Osteoblast (primary cell): ENCODE data around the gene TEX22. TPM values are rescaled to one million over a fixed set of nuclear protein-coding genes. Genes with fewer than 3 reads are reported as not detected.

Source experiments
- DNase-seq: peaks from one replicate; pipeline ENCODE4 v3.0.0; 2011; ENCODE audit warnings: low spot score, mixed read lengths; ENCODE audit not compliant: insufficient read length; ENCODE audit errors: missing footprints
- H2AFZ ChIP-seq: 2 replicates; pipeline ENCODE4 v1.6.0; 2011; ENCODE audit warnings: mild to moderate bottlenecking, low read length
- H3K27ac ChIP-seq: 2 replicates; pipeline ENCODE4 v1.5.1; 2011; ENCODE audit warnings: mild to moderate bottlenecking, low read depth, low read length, moderate library complexity
- H3K27me3 ChIP-seq: 2 replicates; pipeline ENCODE4 v1.6.0; 2012; ENCODE audit warnings: mild to moderate bottlenecking, control low read depth, inconsistent platforms, low read length, moderate library complexity; ENCODE audit not compliant: insufficient read depth
- H3K36me3 ChIP-seq: 2 replicates; pipeline ENCODE4 v1.5.1; 2011; ENCODE audit warnings: mild to moderate bottlenecking, low read length, control low read depth, moderate library complexity; ENCODE audit not compliant: insufficient read depth
- H3K4me1 ChIP-seq: 2 replicates; pipeline ENCODE4 v1.5.1; 2011; ENCODE audit warnings: mild to moderate bottlenecking, low read length, control low read depth, moderate library complexity; ENCODE audit not compliant: insufficient read depth
- H3K4me2 ChIP-seq: 2 replicates; pipeline ENCODE4 v1.6.0; 2011; ENCODE audit warnings: mild to moderate bottlenecking, low read length; ENCODE audit not compliant: insufficient read depth
- H3K4me3 ChIP-seq: fragments of 200-600 bp; sonication (generic); 3 replicates; pipeline ENCODE4 v1.5.1; 2012; ENCODE audit warnings: mild to moderate bottlenecking, low read length, inconsistent platforms; ENCODE audit not compliant: insufficient read depth
- H3K79me2 ChIP-seq: 2 replicates; pipeline ENCODE4 v1.6.0; 2012; ENCODE audit warnings: mild to moderate bottlenecking, low read length, control low read depth, inconsistent platforms; ENCODE audit not compliant: insufficient read depth
- H3K9me3 ChIP-seq: 2 replicates; pipeline ENCODE4 v1.5.1; 2011; ENCODE audit warnings: low read depth, low read length, control low read depth
- H4K20me1 ChIP-seq: 2 replicates; pipeline ENCODE4 v1.6.0; 2012; ENCODE audit warnings: mild to moderate bottlenecking, low read length, control low read depth; ENCODE audit not compliant: insufficient read depth
- CTCF ChIP-seq: IDR thresholded peaks from 2 replicates; pipeline ENCODE4 v1.5.1; 2011; ENCODE audit warnings: mild to moderate bottlenecking, low read depth, low read length, moderate library complexity; ENCODE audit errors: extremely low read depth
- total RNA-seq: library from RNA; depleted of rRNA; stranded (reverse); fragments of >200 nt; gene quantifications from 2 replicates; pipeline ENCODE4 v1.2.3, GENCODE V29; 2012

TEX22 gene
- total RNA-seq, 1 donor, result under 0.01 TPM

GRCh38 chr14:105399466-105399775 is 1.1 kb downstream of the TEX22 start:
- peaks cover 3% of the 10 kb centered on the region for H3K9me3 ChIP-seq
- H4K20me1 ChIP-seq, result no peaks in the 10 kb centered on the region
- H3K4me3 ChIP-seq, result peak overlapping the region; percentile 81
- H3K4me1 ChIP-seq, result peaks cover 10% of the 10 kb centered on the region
- no peak for DNase-seq
- H3K79me2 ChIP-seq, result peaks cover 13% of the 10 kb centered on the region
- peak overlapping the region; percentile 86 for H3K4me2 ChIP-seq
- TF ChIP-seq CTCF, result no peak
- H2AFZ ChIP-seq, result no peak overlapping the region
- no peak overlapping the region for H3K27ac ChIP-seq
- no peaks in the 10 kb centered on the region for H3K27me3 ChIP-seq
- H3K36me3 ChIP-seq, result peaks cover 12% of the 10 kb centered on the region

GRCh38 chr14:105400016-105400415 is 1.7 kb downstream of the TEX22 start:
- no peak for TF ChIP-seq CTCF
- H4K20me1 ChIP-seq, result no peaks in the 10 kb centered on the region
- peaks cover 5% of the 10 kb centered on the region for H3K9me3 ChIP-seq
- H3K27me3 ChIP-seq, result no peaks in the 10 kb centered on the region
- H3K4me2 ChIP-seq, result no peak overlapping the region
- peaks cover 10% of the 10 kb centered on the region for H3K4me1 ChIP-seq
- no peak overlapping the region for H3K27ac ChIP-seq
- H3K79me2 ChIP-seq, result peaks cover 13% of the 10 kb centered on the region
- DNase-seq, result no peak
- H3K4me3 ChIP-seq, result no peak overlapping the region
- no peak overlapping the region for H2AFZ ChIP-seq
- H3K36me3 ChIP-seq, result peaks cover 12% of the 10 kb centered on the region

GRCh38 chr14:105401699-105402098 is 3.4 kb downstream of the TEX22 start:
- Histone ChIP-seq H2AFZ (no peak overlapping the region), H4K20me1 (no peaks in the 10 kb centered on the region), H3K4me1 (peaks cover 10% of the 10 kb centered on the region), H3K4me3 (no peak overlapping the region), H3K4me2 (no peak overlapping the region), H3K9me3 (peaks cover 5% of the 10 kb centered on the region), H3K27me3 (no peaks in the 10 kb centered on the region), H3K79me2 (peaks cover 13% of the 10 kb centered on the region), H3K36me3 (peaks cover 12% of the 10 kb centered on the region), H3K27ac (no peak overlapping the region)
- no peak for TF ChIP-seq CTCF
- no peak for DNase-seq

- Histone ChIP-seq H3K27me3 (peaks cover 16% of the 10 kb centered on the region), H3K4me1 (no peaks in the 10 kb centered on the region), H3K36me3 (no peaks in the 10 kb centered on the region), H3K27ac (no peak overlapping the region), H3K9me3 (peaks cover 5% of the 10 kb centered on the region), H4K20me1 (peaks cover 9% of the 10 kb centered on the region), H2AFZ (no peak overlapping the region), H3K4me2 (no peak overlapping the region), H3K79me2 (no peaks in the 10 kb centered on the region), H3K4me3 (no peak overlapping the region)
- DNase-seq, result no peak
- TF ChIP-seq CTCF, result no peak
These were observed 10.3 kb downstream of the TEX22 start for GRCh38 chr14:105408592-105408991.
